Measurements from ENCODE around the gene CLDN18. TPM values are rescaled to one million over a fixed set of nuclear protein-coding genes. Genes with fewer than 3 reads are reported as not detected.

CLDN18 gene
- total RNA-seq, 2 experiments from 2014 or later = not detected

- no peaks in the 10 kb centered on the region for H3K9me3 Mint-ChIP-seq (ENCODE audit: low read depth)
- no peaks in the 10 kb centered on the region for H3K36me3 Mint-ChIP-seq (ENCODE audit: low read depth)
- ChIA-PET CTCF (interaction anchor here (0.6 kb wide), 1 partner anchor 263 kb away, joined by 5 read pairs; no protein-coding TSS in a partner anchor), POLR2A (no interaction called here)
- H3K27ac Mint-ChIP-seq = no peak overlapping the region
- intact Hi-C loops (cut with DNase I, micrococcal nuclease) = no loop called here
- H3K4me1 Mint-ChIP-seq = no peaks in the 10 kb centered on the region
- DNase-seq = no peak
- no peak overlapping the region for H3K4me3 Mint-ChIP-seq
- ATAC-seq = no peak
- H3K27me3 Mint-ChIP-seq = peaks cover 15% of the 10 kb centered on the region
These were observed 20.8 kb downstream of the CLDN18 start for GRCh38 chr3:138030734-138031280.

- Mint-ChIP-seq H3K36me3 (ENCODE audit: low read depth) (no peaks in the 10 kb centered on the region), H3K27me3 (peaks cover 16% of the 10 kb centered on the region), H3K4me1 (no peaks in the 10 kb centered on the region), H3K9me3 (ENCODE audit: low read depth) (no peaks in the 10 kb centered on the region), H3K27ac (no peak overlapping the region), H3K4me3 (no peak overlapping the region)
- ATAC-seq (no peak), DNase-seq (no peak)
- CTCF ChIA-PET = no interaction called here
- intact Hi-C loops (cut with DNase I, micrococcal nuclease) = no loop called here
- POLR2A ChIA-PET = no interaction called here
These were observed 21.6 kb downstream of the CLDN18 start for GRCh38 chr3:138031536-138031935.

DNA sequence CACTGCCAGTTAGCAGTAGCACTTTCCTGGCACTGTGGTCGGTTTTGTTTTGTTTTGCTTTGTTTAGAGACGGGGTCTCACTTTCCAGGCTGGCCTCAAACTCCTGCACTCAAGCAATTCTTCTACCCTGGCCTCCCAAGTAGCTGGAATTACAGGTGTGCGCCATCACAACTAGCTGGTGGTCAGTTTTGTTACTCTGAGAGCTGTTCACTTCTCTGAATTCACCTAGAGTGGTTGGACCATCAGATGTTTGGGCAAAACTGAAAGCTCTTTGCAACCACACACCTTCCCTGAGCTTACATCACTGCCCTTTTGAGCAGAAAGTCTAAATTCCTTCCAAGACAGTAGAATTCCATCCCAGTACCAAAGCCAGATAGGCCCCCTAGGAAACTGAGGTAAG is 22.6 kb downstream of the CLDN18 start:
- POLR2A ChIA-PET = no interaction called here
- CTCF ChIA-PET = interaction anchor here (1.0 kb wide), 1 partner anchor 25 kb away, joined by 3 read pairs; no protein-coding TSS in a partner anchor
- intact Hi-C loops (cut with DNase I, micrococcal nuclease) = no loop called here
- Mint-ChIP-seq H3K27ac (no peak overlapping the region), H3K9me3 (ENCODE audit: low read depth) (no peaks in the 10 kb centered on the region), H3K4me1 (no peaks in the 10 kb centered on the region), H3K36me3 (ENCODE audit: low read depth) (no peaks in the 10 kb centered on the region), H3K4me3 (no peak overlapping the region), H3K27me3 (peaks cover 20% of the 10 kb centered on the region)
- DNase-seq (no peak), ATAC-seq (no peak)

DNA sequence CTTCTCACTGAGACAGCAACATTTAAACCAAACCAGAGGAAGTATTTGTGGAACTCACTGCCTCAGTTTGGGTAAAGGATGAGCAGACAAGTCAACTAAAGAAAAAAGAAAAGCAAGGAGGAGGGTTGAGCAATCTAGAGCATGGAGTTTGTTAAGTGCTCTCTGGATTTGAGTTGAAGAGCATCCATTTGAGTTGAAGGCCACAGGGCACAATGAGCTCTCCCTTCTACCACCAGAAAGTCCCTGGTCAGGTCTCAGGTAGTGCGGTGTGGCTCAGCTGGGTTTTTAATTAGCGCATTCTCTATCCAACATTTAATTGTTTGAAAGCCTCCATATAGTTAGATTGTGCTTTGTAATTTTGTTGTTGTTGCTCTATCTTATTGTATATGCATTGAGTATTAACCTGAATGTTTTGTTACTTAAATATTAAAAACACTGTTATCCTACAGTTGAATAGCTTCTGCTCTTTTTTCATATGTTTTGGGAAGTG is 23.3 kb downstream of the CLDN18 start:
- Mint-ChIP-seq H3K9me3 (ENCODE audit: low read depth) (no peaks in the 10 kb centered on the region), H3K4me3 (no peak overlapping the region), H3K36me3 (ENCODE audit: low read depth) (no peaks in the 10 kb centered on the region), H3K27ac (no peak overlapping the region), H3K27me3 (peaks cover 23% of the 10 kb centered on the region), H3K4me1 (no peaks in the 10 kb centered on the region)
- intact Hi-C loops (cut with DNase I, micrococcal nuclease) = no loop called here
- DNase-seq = no peak
- ChIA-PET POLR2A (no interaction called here), CTCF (interaction anchor here (0.6 to 1.8 kb wide), 6 partner anchors 9 to 129 kb away, joined by 3 to 9 read pairs (median 3); no protein-coding TSS in a partner anchor)
- ATAC-seq = no peak

- DNase-seq = no peak
- CTCF ChIA-PET = interaction anchor here (1.5 to 1.8 kb wide), 2 partner anchors 8 to 17 kb away, joined by 3 to 9 read pairs; no protein-coding TSS in a partner anchor
- POLR2A ChIA-PET = no interaction called here
- H3K4me3 Mint-ChIP-seq = no peak overlapping the region
- intact Hi-C loops (cut with DNase I, micrococcal nuclease) = no loop called here
- ATAC-seq = no peak
- H3K9me3 Mint-ChIP-seq (ENCODE audit: low read depth) = no peaks in the 10 kb centered on the region
- peaks cover 26% of the 10 kb centered on the region for H3K27me3 Mint-ChIP-seq
- no peaks in the 10 kb centered on the region for H3K36me3 Mint-ChIP-seq (ENCODE audit: low read depth)
- H3K4me1 Mint-ChIP-seq = no peaks in the 10 kb centered on the region
- no peak overlapping the region for H3K27ac Mint-ChIP-seq
These were observed 25.0 kb downstream of the CLDN18 start for GRCh38 chr3:138034918-138035317.

- H3K36me3 Mint-ChIP-seq (ENCODE audit: low read depth) = no peaks in the 10 kb centered on the region
- intact Hi-C loops (cut with DNase I, micrococcal nuclease) = no loop called here
- ChIA-PET POLR2A (no interaction called here), CTCF (interaction anchor here (0.6 kb wide), 1 partner anchor 9 kb away, joined by 3 read pairs; no protein-coding TSS in a partner anchor)
- peaks cover 29% of the 10 kb centered on the region for H3K27me3 Mint-ChIP-seq
- H3K9me3 Mint-ChIP-seq (ENCODE audit: low read depth) = no peaks in the 10 kb centered on the region
- no peak overlapping the region for H3K27ac Mint-ChIP-seq
- no peaks in the 10 kb centered on the region for H3K4me1 Mint-ChIP-seq
- no peak for DNase-seq
- H3K4me3 Mint-ChIP-seq = no peak overlapping the region
- ATAC-seq = no peak
These were observed 26.6 kb downstream of the CLDN18 start for GRCh38 chr3:138036572-138036971.

GRCh38 chr3:138038725-138039462 is 28.9 kb downstream of the CLDN18 start:
- intact Hi-C loops (cut with DNase I, micrococcal nuclease) = no loop called here
- Mint-ChIP-seq H3K4me1 (no peaks in the 10 kb centered on the region), H3K4me3 (no peak overlapping the region), H3K36me3 (ENCODE audit: low read depth) (no peaks in the 10 kb centered on the region), H3K9me3 (ENCODE audit: low read depth) (no peaks in the 10 kb centered on the region), H3K27me3 (peaks cover 26% of the 10 kb centered on the region), H3K27ac (no peak overlapping the region)
- POLR2A ChIA-PET = no interaction called here
- no peak for ATAC-seq
- CTCF ChIA-PET = no interaction called here
- DNase-seq = no peak

- no peaks in the 10 kb centered on the region for H3K4me1 Mint-ChIP-seq
- peaks cover 22% of the 10 kb centered on the region for H3K27me3 Mint-ChIP-seq
- H3K36me3 Mint-ChIP-seq (ENCODE audit: low read depth) = no peaks in the 10 kb centered on the region
- ATAC-seq (no peak), DNase-seq (no peak)
- CTCF ChIA-PET = interaction anchor here (0.5 to 1.1 kb wide), 6 partner anchors 8 to 880 kb away, joined by 3 read pairs; no protein-coding TSS in a partner anchor
- no peak overlapping the region for H3K4me3 Mint-ChIP-seq
- POLR2A ChIA-PET = no interaction called here
- intact Hi-C loops (cut with DNase I, micrococcal nuclease) = no loop called here
- H3K27ac Mint-ChIP-seq = no peak overlapping the region
- H3K9me3 Mint-ChIP-seq (ENCODE audit: low read depth) = no peaks in the 10 kb centered on the region
These were observed 32.1 kb downstream of the CLDN18 start for GRCh38 chr3:138042043-138042442.

- Mint-ChIP-seq H3K27me3 (peaks cover 19% of the 10 kb centered on the region), H3K9me3 (ENCODE audit: low read depth) (no peaks in the 10 kb centered on the region), H3K27ac (no peak overlapping the region), H3K4me3 (no peak overlapping the region), H3K36me3 (ENCODE audit: low read depth) (no peaks in the 10 kb centered on the region), H3K4me1 (no peaks in the 10 kb centered on the region)
- DNase-seq = no peak
- CTCF ChIA-PET = no interaction called here
- POLR2A ChIA-PET = no interaction called here
- intact Hi-C loops (cut with DNase I, micrococcal nuclease) = no loop called here
- no peak for ATAC-seq
These were observed 33.5 kb downstream of the CLDN18 start for GRCh38 chr3:138043266-138044029.

DNA sequence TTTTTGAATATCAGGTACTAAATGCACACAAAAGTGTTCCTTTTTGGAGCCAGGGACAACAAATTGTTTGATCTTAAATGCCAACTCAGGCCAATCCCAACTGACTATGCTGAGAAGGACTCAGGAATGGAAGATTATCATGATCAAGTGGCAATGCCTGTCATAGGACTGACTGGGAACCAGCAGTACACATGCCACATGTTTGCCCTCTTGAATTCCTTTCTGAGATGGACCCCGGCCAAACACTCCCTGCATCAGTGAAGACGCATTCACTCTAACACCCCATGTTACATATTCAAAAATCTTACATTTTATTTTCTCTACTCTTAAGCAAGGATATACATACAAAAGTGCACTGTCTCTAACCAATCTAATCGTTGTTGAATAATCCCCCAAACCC is 36.1 kb downstream of the CLDN18 start:
- Mint-ChIP-seq H3K9me3 (ENCODE audit: low read depth) (peaks cover 2% of the 10 kb centered on the region), H3K36me3 (ENCODE audit: low read depth) (no peaks in the 10 kb centered on the region), H3K27ac (no peak overlapping the region), H3K4me3 (no peak overlapping the region), H3K4me1 (no peaks in the 10 kb centered on the region), H3K27me3 (peaks cover 13% of the 10 kb centered on the region)
- ChIA-PET CTCF (no interaction called here), POLR2A (no interaction called here)
- intact Hi-C loops (cut with DNase I, micrococcal nuclease) = no loop called here
- DNase-seq (no peak), ATAC-seq (no peak)

GRCh38 chr3:138046955-138047354 is 37.0 kb downstream of the CLDN18 start:
- peaks cover 15% of the 10 kb centered on the region for H3K27me3 Mint-ChIP-seq
- peaks cover 2% of the 10 kb centered on the region for H3K9me3 Mint-ChIP-seq (ENCODE audit: low read depth)

More at GRCh38 chr3:138046955-138047354, 37.0 kb downstream of the CLDN18 start:
- ChIA-PET POLR2A (no interaction called here), CTCF (interaction anchor here (0.9 kb wide), 1 partner anchor 22 kb away, joined by 3 read pairs; no protein-coding TSS in a partner anchor)
- ATAC-seq (peak; percentile 69), DNase-seq (peak; percentile 37)
- Mint-ChIP-seq H3K4me3 (no peak overlapping the region), H3K4me1 (no peaks in the 10 kb centered on the region), H3K36me3 (ENCODE audit: low read depth) (no peaks in the 10 kb centered on the region), H3K27ac (no peak overlapping the region)
- intact Hi-C loops (cut with DNase I, micrococcal nuclease) = no loop called here
